OCI-LY1 (cell line): ENCODE measurements around the gene TPCN2.
"Not testable (repeated sequence)": the region's sequence is repeated elsewhere in the genome, so short reads cannot be mapped to it uniquely, and the experiment has no call there.

Experiments
- H2AFZ ChIP-seq: fragments of 200-600 bp; sonication (generic), shearing (Covaris generic); 2 replicates; pipeline ENCODE4 v1.6.0; 2014; ENCODE audit warnings: antibody characterized with exemption, mild to moderate bottlenecking, low read length
- H3F3A ChIP-seq: fragments of 200-600 bp; sonication (generic), shearing (Covaris generic); 2 replicates; pipeline ENCODE4 v1.6.0; 2014; ENCODE audit warnings: mild to moderate bottlenecking, antibody characterized with exemption, low read length, moderate library complexity; ENCODE audit not compliant: insufficient read depth
- H3K27ac ChIP-seq: fragments of 200-600 bp; sonication (generic); 2 replicates; pipeline ENCODE4 v1.5.1; 2014; ENCODE audit warnings: low read length, mixed run types, mild to moderate bottlenecking, low read depth; ENCODE audit not compliant: poor library complexity, severe bottlenecking
- H3K27me3 ChIP-seq: fragments of 200-600 bp; sonication (generic); 2 replicates; pipeline ENCODE4 v1.6.0; 2014; ENCODE audit warnings: antibody characterized with exemption, mild to moderate bottlenecking, low read length, moderate library complexity; ENCODE audit not compliant: insufficient read depth
- H3K36me3 ChIP-seq: fragments of 200-600 bp; sonication (generic); 2 replicates; pipeline ENCODE4 v1.6.1; 2014; ENCODE audit warnings: mild to moderate bottlenecking, antibody characterized with exemption, low read length, moderate library complexity, mixed read lengths; ENCODE audit not compliant: insufficient read depth
- H3K4me1 ChIP-seq: fragments of 200-600 bp; sonication (generic); 2 replicates; pipeline ENCODE4 v1.5.1; 2014; ENCODE audit warnings: mild to moderate bottlenecking, low read length, moderate library complexity; ENCODE audit not compliant: insufficient read depth, severe bottlenecking
- H3K4me2 ChIP-seq: fragments of 200-600 bp; sonication (generic), shearing (Covaris generic); 2 replicates; pipeline ENCODE4 v1.6.1; 2014; ENCODE audit warnings: low read length
- H3K4me3 ChIP-seq: fragments of 200-600 bp; sonication (generic); 2 replicates; pipeline ENCODE4 v1.5.1; 2014; ENCODE audit warnings: low read length, low read depth, mild to moderate bottlenecking, mixed read lengths; ENCODE audit not compliant: poor library complexity, severe bottlenecking
- H3K79me2 ChIP-seq: fragments of 200-600 bp; shearing (Covaris generic); 2 replicates; pipeline ENCODE4 v1.6.1; 2016; ENCODE audit warnings: mixed run types, low read length, mixed read lengths; ENCODE audit not compliant: insufficient read depth
- H3K9ac ChIP-seq: fragments of 200-600 bp; sonication (generic), shearing (Covaris generic); 2 replicates; pipeline ENCODE4 v1.6.1; 2014; ENCODE audit warnings: mild to moderate bottlenecking, low read length, mixed read lengths
- H3K9me2 ChIP-seq: fragments of 200-600 bp; sonication (generic), shearing (Covaris generic); 2 replicates; pipeline ENCODE4 v1.6.1; 2014; ENCODE audit warnings: low read depth, mild to moderate bottlenecking, low read length, mixed read lengths
- H3K9me3 ChIP-seq: fragments of 200-600 bp; shearing (Covaris generic); 2 replicates; pipeline ENCODE4 v1.6.1; 2014; ENCODE audit warnings: low read length, mixed read lengths
- H4K20me1 ChIP-seq: fragments of 200-600 bp; sonication (generic), shearing (Covaris generic); 2 replicates; pipeline ENCODE4 v1.6.0; 2016; ENCODE audit warnings: mild to moderate bottlenecking, low read length; ENCODE audit not compliant: insufficient read depth
- CTCF ChIP-seq: fragments of 200-600 bp; sonication (generic), shearing (Covaris generic); IDR thresholded peaks from 2 replicates; pipeline ENCODE4 v1.5.1; 2017; ENCODE audit warnings: mild to moderate bottlenecking, antibody characterized with exemption, low read length, moderate library complexity, mixed read lengths
- EZH2 ChIP-seq: fragments of 200-600 bp; sonication (generic), shearing (Covaris generic); IDR thresholded peaks from 2 replicates; pipeline ENCODE4 v1.8.0; 2017; ENCODE audit warnings: borderline replicate concordance, mixed run types, mild to moderate bottlenecking, antibody characterized with exemption, low read length, moderate library complexity, mixed read lengths

Gene TPCN2

DNA sequence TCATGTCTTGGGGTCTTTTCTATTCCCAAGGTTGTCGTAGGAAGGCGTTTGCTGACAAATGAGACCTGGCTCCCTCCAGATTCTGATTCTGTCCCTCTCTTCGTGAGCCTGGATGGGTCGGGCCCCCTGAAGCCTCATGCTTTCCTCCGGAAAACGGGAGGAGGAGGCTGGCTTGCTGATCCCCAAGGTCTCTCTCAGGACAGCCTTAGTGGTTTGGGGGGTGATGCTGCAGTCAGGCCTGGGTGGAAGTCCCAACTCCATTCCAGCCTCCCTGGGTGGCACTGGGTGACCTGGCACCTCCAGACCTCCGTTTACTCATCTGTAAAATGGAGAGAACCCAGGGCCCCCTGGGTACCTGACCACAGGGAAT lies 83.6 kb downstream of the TPCN2 start:
- Histone ChIP-seq H3K36me3 (no peaks in the 10 kb centered on the region), H3K4me2 (no peak overlapping the region), H3K9me2 (no peaks in the 10 kb centered on the region), H3K4me3 (no peak overlapping the region), H3K4me1 (no peaks in the 10 kb centered on the region), H3F3A (no peaks in the 10 kb centered on the region), H3K9me3 (no peaks in the 10 kb centered on the region; the same call in 1 of the 2 replicates), H2AFZ (no peak overlapping the region), H4K20me1 (no peaks in the 10 kb centered on the region), H3K27me3 (no peaks in the 10 kb centered on the region; the same call in 1 of the 2 replicates), H3K9ac (no peak overlapping the region), H3K79me2 (no peaks in the 10 kb centered on the region), H3K27ac (no peak overlapping the region)
- TF ChIP-seq EZH2: no peak
- TF ChIP-seq CTCF: no peak

GRCh38 chr11:69133251-69133650 lies 84.5 kb downstream of the TPCN2 start:
- no peaks in the 10 kb centered on the region for H3F3A ChIP-seq
- H3K36me3 ChIP-seq: no peaks in the 10 kb centered on the region
- H4K20me1 ChIP-seq: no peaks in the 10 kb centered on the region
- no peaks in the 10 kb centered on the region for H3K4me1 ChIP-seq
- no peak overlapping the region for H3K27ac ChIP-seq
- no peak overlapping the region for H3K4me3 ChIP-seq
- H3K9ac ChIP-seq: no peak overlapping the region
- H3K4me2 ChIP-seq: no peak overlapping the region
- no peaks in the 10 kb centered on the region for H3K9me2 ChIP-seq
- H3K79me2 ChIP-seq: no peaks in the 10 kb centered on the region
- no peaks in the 10 kb centered on the region; the same call in 1 of the 2 replicates for H3K9me3 ChIP-seq
- H2AFZ ChIP-seq: no peak overlapping the region
- TF ChIP-seq CTCF (no peak), EZH2 (no peak)
- no peaks in the 10 kb centered on the region; the same call in 1 of the 2 replicates for H3K27me3 ChIP-seq

GRCh38 chr11:69134182-69134581 lies 85.5 kb downstream of the TPCN2 start:
- H2AFZ ChIP-seq, H3K9me3 ChIP-seq, H3K9me2 ChIP-seq: not testable (repeated sequence)

DNA sequence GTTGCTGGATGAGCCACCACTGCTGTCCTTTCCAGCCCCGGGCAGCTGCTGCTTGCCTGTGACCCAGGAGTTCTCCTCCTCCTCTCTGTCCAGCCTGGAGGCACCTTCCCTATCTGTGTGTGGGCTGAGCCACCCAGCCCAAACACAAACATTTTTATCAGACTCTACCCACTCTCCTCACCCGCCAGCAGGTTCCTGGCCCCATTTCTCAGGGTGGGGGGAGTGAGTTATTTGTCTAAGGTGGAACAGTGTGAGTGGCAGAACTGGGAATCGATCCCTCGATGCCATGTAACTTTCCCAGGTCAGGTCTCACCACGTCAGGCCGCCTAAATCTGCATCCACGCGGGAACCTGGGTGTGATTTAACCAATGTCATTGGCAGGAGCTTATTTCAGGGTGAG lies 86.2 kb downstream of the TPCN2 start:
- TF ChIP-seq CTCF (no peak), EZH2 (no peak)
- no peaks in the 10 kb centered on the region; the same call in 1 of the 2 replicates for H3K9me3 ChIP-seq
- H3K4me1 ChIP-seq: no peaks in the 10 kb centered on the region
- H4K20me1 ChIP-seq: no peaks in the 10 kb centered on the region
- H3K4me3 ChIP-seq: no peak overlapping the region
- no peaks in the 10 kb centered on the region for H3K9me2 ChIP-seq
- H3K27ac ChIP-seq: no peak overlapping the region
- no peaks in the 10 kb centered on the region for H3K36me3 ChIP-seq
- no peak overlapping the region for H3K9ac ChIP-seq
- H3F3A ChIP-seq: no peaks in the 10 kb centered on the region
- H3K79me2 ChIP-seq: no peaks in the 10 kb centered on the region
- no peak overlapping the region for H3K4me2 ChIP-seq
- no peaks in the 10 kb centered on the region; the same call in 1 of the 2 replicates for H3K27me3 ChIP-seq
- no peak overlapping the region for H2AFZ ChIP-seq

More at GRCh38 chr11:69134182-69134581, 85.5 kb downstream of the TPCN2 start:
- H3K79me2 ChIP-seq, H3K4me2 ChIP-seq, H3K36me3 ChIP-seq, H3K4me1 ChIP-seq, H4K20me1 ChIP-seq, H3F3A ChIP-seq, H3K27ac ChIP-seq, H3K4me3 ChIP-seq, H3K27me3 ChIP-seq, H3K9ac ChIP-seq: not testable (repeated sequence)
